ENCODE data around the gene C9orf153. TPM values are rescaled to one million over a fixed set of nuclear protein-coding genes. Genes with fewer than 3 reads are reported as not detected.
A peak's percentile ranks its signal among the peaks of the same experiment; 100 is the strongest.
"Not testable (repeated sequence)": the region's sequence is repeated elsewhere in the genome, so short reads cannot be mapped to it uniquely, and the experiment has no call there.

Gene C9orf153
- total RNA-seq, result 0.34 and 0.41 TPM in 2 replicates

- Mint-ChIP-seq H3K4me1 (ENCODE audit: low read depth) (no peaks in the 10 kb centered on the region), H3K4me3 (ENCODE audit: low read depth) (no peak within 1 kb of the TSS), H3K36me3 (ENCODE audit: low read depth) (peaks cover 21% of the 10 kb centered on the region), H3K27ac (no peak within 1 kb of the TSS), H3K9me3 (no peaks in the 10 kb centered on the region), H3K27me3 (ENCODE audit: low read depth) (no peaks in the 10 kb centered on the region)
- intact Hi-C loops (cut with micrococcal nuclease), result no loop called here
- no peak for DNase-seq (ENCODE audit: low spot score)
Observed at GRCh38 chr9:86259557-86259956, at the start of gene C9orf153. Gene C9orf153, minus strand, starts transcription at chr9:86259657. Its CDS starts 30,054 bp downstream, at chr9:86229603.

- H3K4me3 Mint-ChIP-seq (ENCODE audit: low read depth), result no peak overlapping the region
- no peaks in the 10 kb centered on the region for H3K27me3 Mint-ChIP-seq (ENCODE audit: low read depth)
- H3K9me3 Mint-ChIP-seq, result no peaks in the 10 kb centered on the region
- DNase-seq (ENCODE audit: low spot score), result no peak
- peaks cover 27% of the 10 kb centered on the region for H3K4me1 Mint-ChIP-seq (ENCODE audit: low read depth)
- intact Hi-C loops (cut with micrococcal nuclease), result no loop called here
- peaks cover 88% of the 10 kb centered on the region for H3K36me3 Mint-ChIP-seq (ENCODE audit: low read depth)
- H3K27ac Mint-ChIP-seq, result no peak overlapping the region
Observed at GRCh38 chr9:86308687-86309086, 49.2 kb upstream of the C9orf153 start.

GRCh38 chr9:86304236-86304730 is 44.8 kb upstream of the C9orf153 start:
- Mint-ChIP-seq H3K9me3 (no peaks in the 10 kb centered on the region), H3K27me3 (ENCODE audit: low read depth) (no peaks in the 10 kb centered on the region), H3K4me1 (ENCODE audit: low read depth) (peaks cover 41% of the 10 kb centered on the region), H3K36me3 (ENCODE audit: low read depth) (peaks cover 80% of the 10 kb centered on the region), H3K27ac (peak overlapping the region; percentile 95), H3K4me3 (ENCODE audit: low read depth) (peak overlapping the region; percentile 21)
- DNase-seq (ENCODE audit: low spot score), result no peak
- intact Hi-C loops (cut with micrococcal nuclease), result no loop called here

GRCh38 chr9:86303316-86303975 is 44.0 kb upstream of the C9orf153 start:
- Mint-ChIP-seq H3K27me3 (ENCODE audit: low read depth) (no peaks in the 10 kb centered on the region), H3K27ac (peak overlapping the region; percentile 95), H3K4me1 (ENCODE audit: low read depth) (peaks cover 48% of the 10 kb centered on the region), H3K9me3 (no peaks in the 10 kb centered on the region), H3K36me3 (ENCODE audit: low read depth) (peaks cover 85% of the 10 kb centered on the region), H3K4me3 (ENCODE audit: low read depth) (peak overlapping the region; percentile 64)
- intact Hi-C loops (cut with micrococcal nuclease), result loop anchor here (2.0 kb wide), 2 partner anchors 21 to 49 kb away; partner anchors contain the start of gene ISCA1
- peak; percentile 26 for DNase-seq (ENCODE audit: low spot score)

- H3K27ac Mint-ChIP-seq, result peak overlapping the region; percentile 67
- no peak overlapping the region for H3K4me3 Mint-ChIP-seq (ENCODE audit: low read depth)
- intact Hi-C loops (cut with micrococcal nuclease), result loop anchor here (2.0 kb wide), 2 partner anchors 19 to 51 kb away; partner anchors contain the start of gene ISCA1
- peaks cover 54% of the 10 kb centered on the region for H3K4me1 Mint-ChIP-seq (ENCODE audit: low read depth)
- H3K9me3 Mint-ChIP-seq, result no peaks in the 10 kb centered on the region
- H3K36me3 Mint-ChIP-seq (ENCODE audit: low read depth), result peaks cover 85% of the 10 kb centered on the region
- H3K27me3 Mint-ChIP-seq (ENCODE audit: low read depth), result no peaks in the 10 kb centered on the region
- no peak for DNase-seq (ENCODE audit: low spot score)
Observed at GRCh38 chr9:86301686-86302085, 42.2 kb upstream of the C9orf153 start.

GRCh38 chr9:86300701-86301100 is 41.2 kb upstream of the C9orf153 start:
- Mint-ChIP-seq H3K27ac (no peak overlapping the region), H3K4me3 (ENCODE audit: low read depth) (no peak overlapping the region), H3K27me3 (ENCODE audit: low read depth) (no peaks in the 10 kb centered on the region), H3K9me3 (no peaks in the 10 kb centered on the region), H3K36me3 (ENCODE audit: low read depth) (peaks cover 85% of the 10 kb centered on the region), H3K4me1 (ENCODE audit: low read depth) (peaks cover 55% of the 10 kb centered on the region)
- intact Hi-C loops (cut with micrococcal nuclease), result no loop called here
- no peak for DNase-seq (ENCODE audit: low spot score)

- H3K27ac Mint-ChIP-seq, result peak overlapping the region; percentile 49
- no peaks in the 10 kb centered on the region for H3K9me3 Mint-ChIP-seq
- no peaks in the 10 kb centered on the region for H3K27me3 Mint-ChIP-seq (ENCODE audit: low read depth)
- H3K4me3 Mint-ChIP-seq (ENCODE audit: low read depth), result no peak overlapping the region
- no peak for DNase-seq (ENCODE audit: low spot score)
- H3K4me1 Mint-ChIP-seq (ENCODE audit: low read depth), result peaks cover 42% of the 10 kb centered on the region
- H3K36me3 Mint-ChIP-seq (ENCODE audit: low read depth), result peaks cover 79% of the 10 kb centered on the region
- intact Hi-C loops (cut with micrococcal nuclease), result loop anchor here (2.0 kb wide), 1 partner anchor 42 kb away; no protein-coding TSS in a partner anchor
Observed at GRCh38 chr9:86298873-86299272, 39.4 kb upstream of the C9orf153 start.

- H3K9me3 Mint-ChIP-seq; intact Hi-C loops (cut with micrococcal nuclease); H3K4me1 Mint-ChIP-seq (ENCODE audit: low read depth); H3K27me3 Mint-ChIP-seq (ENCODE audit: low read depth); H3K27ac Mint-ChIP-seq; H3K4me3 Mint-ChIP-seq (ENCODE audit: low read depth); DNase-seq (ENCODE audit: low spot score): not testable (repeated sequence)
- peaks cover 38% of the 10 kb centered on the region for H3K36me3 Mint-ChIP-seq (ENCODE audit: low read depth)
Observed at GRCh38 chr9:86290341-86290740, 30.9 kb upstream of the C9orf153 start.

- H3K27ac Mint-ChIP-seq, result no peak overlapping the region
- intact Hi-C loops (cut with micrococcal nuclease), result no loop called here
Observed at GRCh38 chr9:86288499-86289198, 29.2 kb upstream of the C9orf153 start.

GRCh38 chr9:86287013-86287412 is 27.6 kb upstream of the C9orf153 start:
- intact Hi-C loops (cut with micrococcal nuclease), result no loop called here
- Mint-ChIP-seq H3K27me3 (ENCODE audit: low read depth) (no peaks in the 10 kb centered on the region), H3K4me3 (ENCODE audit: low read depth) (no peak overlapping the region), H3K4me1 (ENCODE audit: low read depth) (peaks cover 17% of the 10 kb centered on the region), H3K9me3 (no peaks in the 10 kb centered on the region), H3K27ac (no peak overlapping the region), H3K36me3 (ENCODE audit: low read depth) (peaks cover 28% of the 10 kb centered on the region)
- no peak for DNase-seq (ENCODE audit: low spot score)

More at GRCh38 chr9:86288499-86289198, 29.2 kb upstream of the C9orf153 start:
- no peaks in the 10 kb centered on the region for H3K27me3 Mint-ChIP-seq (ENCODE audit: low read depth)
- H3K9me3 Mint-ChIP-seq, result no peaks in the 10 kb centered on the region
- peaks cover 28% of the 10 kb centered on the region for H3K36me3 Mint-ChIP-seq (ENCODE audit: low read depth)
- H3K4me1 Mint-ChIP-seq (ENCODE audit: low read depth), result peaks cover 9% of the 10 kb centered on the region
- DNase-seq (ENCODE audit: low spot score), result no peak
- H3K4me3 Mint-ChIP-seq (ENCODE audit: low read depth), result no peak overlapping the region

- Mint-ChIP-seq H3K27ac (no peak overlapping the region), H3K4me3 (ENCODE audit: low read depth) (no peak overlapping the region), H3K36me3 (ENCODE audit: low read depth) (peaks cover 30% of the 10 kb centered on the region), H3K27me3 (ENCODE audit: low read depth) (no peaks in the 10 kb centered on the region), H3K4me1 (ENCODE audit: low read depth) (peaks cover 20% of the 10 kb centered on the region), H3K9me3 (no peaks in the 10 kb centered on the region)
- intact Hi-C loops (cut with micrococcal nuclease), result no loop called here
- DNase-seq (ENCODE audit: low spot score), result no peak
Observed at GRCh38 chr9:86286278-86286677, 26.8 kb upstream of the C9orf153 start.

GRCh38 chr9:86285261-86285660 is 25.8 kb upstream of the C9orf153 start:
- H3K4me1 Mint-ChIP-seq (ENCODE audit: low read depth), result peaks cover 25% of the 10 kb centered on the region
- H3K9me3 Mint-ChIP-seq, result no peaks in the 10 kb centered on the region
- intact Hi-C loops (cut with micrococcal nuclease), result no loop called here
- no peak for DNase-seq (ENCODE audit: low spot score)
- no peak overlapping the region for H3K4me3 Mint-ChIP-seq (ENCODE audit: low read depth)
- no peaks in the 10 kb centered on the region for H3K27me3 Mint-ChIP-seq (ENCODE audit: low read depth)
- no peak overlapping the region for H3K27ac Mint-ChIP-seq
- H3K36me3 Mint-ChIP-seq (ENCODE audit: low read depth), result peaks cover 33% of the 10 kb centered on the region
